ENCODE data around the gene RNF144B. TPM values are rescaled to one million over a fixed set of nuclear protein-coding genes. Genes with fewer than 3 reads are reported as not detected.

Gene RNF144B
- total RNA-seq, 2 donors from 2014 or later: 1.4 to 1.5 TPM

GRCh38 chr6:18481870-18482269 is 94.7 kb downstream of the RNF144B start:
- WGBS, 2 experiments (ENCODE audit: insufficient coverage in 1 of 2, insufficient read length in 1 of 2): 89 to 100% methylated on average over 1 to 3 of the region's 3 CpGs
- no peaks in the 10 kb centered on the region for H3K27me3 ChIP-seq (ENCODE audit: control insufficient read depth, insufficient read depth, low read length, poor library complexity, severe bottlenecking)
- no peaks in the 10 kb centered on the region for H3K9me3 ChIP-seq (ENCODE audit: control insufficient read depth, low read length)
- no peak overlapping the region for H3K4me3 Mint-ChIP-seq
- DNase-seq: no peak
- H3K36me3 ChIP-seq (ENCODE audit: control insufficient read depth, insufficient read depth, low read length): no peaks in the 10 kb centered on the region
- no peak overlapping the region for H3K9ac ChIP-seq (ENCODE audit: extremely low read depth, low read length, poor library complexity, severe bottlenecking)
- no peaks in the 10 kb centered on the region for H3K36me3 Mint-ChIP-seq (ENCODE audit: low read depth)
- no peak overlapping the region for H3K27ac Mint-ChIP-seq
- H3K4me3 ChIP-seq (ENCODE audit: low read length): no peak overlapping the region
- no peaks in the 10 kb centered on the region for H3K4me1 Mint-ChIP-seq
- no peaks in the 10 kb centered on the region for H3K9me3 Mint-ChIP-seq
- TF ChIP-seq CTCF (conservative IDR thresholded peaks at IDR 0.05): no peak
- H3K27ac ChIP-seq (ENCODE audit: low read depth, low read length): no peak overlapping the region
- H3K4me1 ChIP-seq (ENCODE audit: control insufficient read depth, insufficient read depth, low read length): no peaks in the 10 kb centered on the region
- H3K27me3 Mint-ChIP-seq (ENCODE audit: insufficient read depth): no peaks in the 10 kb centered on the region

GRCh38 chr6:18485660-18486435 is 98.7 kb downstream of the RNF144B start:
- H3K36me3 ChIP-seq (ENCODE audit: control insufficient read depth, insufficient read depth, low read length): no peaks in the 10 kb centered on the region
- no peak overlapping the region for H3K27ac ChIP-seq (ENCODE audit: low read depth, low read length)
- H3K36me3 Mint-ChIP-seq (ENCODE audit: low read depth): no peaks in the 10 kb centered on the region
- no peaks in the 10 kb centered on the region for H3K9me3 Mint-ChIP-seq
- TF ChIP-seq CTCF (conservative IDR thresholded peaks at IDR 0.05): no peak
- H3K27me3 Mint-ChIP-seq (ENCODE audit: insufficient read depth): no peaks in the 10 kb centered on the region
- no peak for DNase-seq
- no peak overlapping the region for H3K9ac ChIP-seq (ENCODE audit: extremely low read depth, low read length, poor library complexity, severe bottlenecking)
- H3K9me3 ChIP-seq (ENCODE audit: control insufficient read depth, low read length): no peaks in the 10 kb centered on the region
- H3K27ac Mint-ChIP-seq: no peak overlapping the region
- H3K4me1 ChIP-seq (ENCODE audit: control insufficient read depth, insufficient read depth, low read length): no peaks in the 10 kb centered on the region
- H3K4me3 Mint-ChIP-seq: no peak overlapping the region
- no peak overlapping the region for H3K4me3 ChIP-seq (ENCODE audit: low read length)
- H3K27me3 ChIP-seq (ENCODE audit: control insufficient read depth, insufficient read depth, low read length, poor library complexity, severe bottlenecking): no peaks in the 10 kb centered on the region
- WGBS, 2 experiments (ENCODE audit: insufficient coverage in 1 of 2, insufficient read length in 1 of 2): 58 to 90% methylated on average over 2 to 3 of the region's 3 CpGs
- H3K4me1 Mint-ChIP-seq: no peaks in the 10 kb centered on the region

GRCh38 chr6:18488004-18488403 is 100.9 kb downstream of the RNF144B start:
- H3K27me3 ChIP-seq (ENCODE audit: control insufficient read depth, insufficient read depth, low read length, poor library complexity, severe bottlenecking): no peaks in the 10 kb centered on the region
- H3K9ac ChIP-seq (ENCODE audit: extremely low read depth, low read length, poor library complexity, severe bottlenecking): no peak overlapping the region
- H3K4me1 ChIP-seq (ENCODE audit: control insufficient read depth, insufficient read depth, low read length): peaks cover 3% of the 10 kb centered on the region
- H3K4me3 Mint-ChIP-seq: no peak overlapping the region
- TF ChIP-seq CTCF (conservative IDR thresholded peaks at IDR 0.05): no peak
- H3K27ac Mint-ChIP-seq: no peak overlapping the region
- H3K36me3 ChIP-seq (ENCODE audit: control insufficient read depth, insufficient read depth, low read length): no peaks in the 10 kb centered on the region
- DNase-seq: no peak
- 92 to 100% methylated on average over 1 of the region's 2 CpGs for WGBS, 2 experiments (ENCODE audit: insufficient coverage in 1 of 2, insufficient read length in 1 of 2)
- no peaks in the 10 kb centered on the region for H3K9me3 ChIP-seq (ENCODE audit: control insufficient read depth, low read length)
- H3K4me1 Mint-ChIP-seq: peaks cover 8% of the 10 kb centered on the region
- H3K4me3 ChIP-seq (ENCODE audit: low read length): no peak overlapping the region
- H3K27ac ChIP-seq (ENCODE audit: low read depth, low read length): no peak overlapping the region
- no peaks in the 10 kb centered on the region for H3K36me3 Mint-ChIP-seq (ENCODE audit: low read depth)
- H3K27me3 Mint-ChIP-seq (ENCODE audit: insufficient read depth): no peaks in the 10 kb centered on the region
- no peaks in the 10 kb centered on the region for H3K9me3 Mint-ChIP-seq

Measured in endodermal cell (in vitro differentiated cells).